ENCODE results near the gene SMURF1. TPM values are rescaled to one million over a fixed set of nuclear protein-coding genes. Genes with fewer than 3 reads are reported as not detected.

SMURF1 gene
- total RNA-seq, 1 experiment from 2014 or later, result 16.7 TPM

GRCh38 chr7:99010281-99010680 lies 133.6 kb downstream of the SMURF1 start:
- Histone ChIP-seq H3K27me3 (ENCODE audit: low read length) (no peaks in the 10 kb centered on the region), H3K4me3 (ENCODE audit: low read length) (no peak overlapping the region), H3K36me3 (ENCODE audit: insufficient read depth, low read length) (peaks cover 34% of the 10 kb centered on the region), H3K27ac (ENCODE audit: low read length) (no peak overlapping the region), H4K20me1 (ENCODE audit: insufficient read depth, low read depth, low read length) (no peaks in the 10 kb centered on the region), H3K9me2 (replicated peaks; ENCODE audit: insufficient read depth, low read length) (no peaks in the 10 kb centered on the region), H2AFZ (ENCODE audit: low read length) (no peak overlapping the region), H3K4me1 (ENCODE audit: low read length) (peaks cover 12% of the 10 kb centered on the region), H3K79me2 (ENCODE audit: low read length) (0 out of 2 replicates have a peak, but pooled peaks cover 3% of the 10 kb centered on the region), H3K4me2 (ENCODE audit: low read depth, low read length, poor library complexity, severe bottlenecking) (no peak overlapping the region), H3K9me3 (ENCODE audit: low read length) (no peaks in the 10 kb centered on the region), H3K9ac (ENCODE audit: low read length) (no peak overlapping the region)
- no peak for DNase-seq

GRCh38 chr7:99008921-99009530 lies 134.9 kb downstream of the SMURF1 start:
- Histone ChIP-seq H3K4me1 (ENCODE audit: low read length) (peaks cover 19% of the 10 kb centered on the region), H2AFZ (ENCODE audit: low read length) (no peak overlapping the region), H4K20me1 (ENCODE audit: insufficient read depth, low read depth, low read length) (no peaks in the 10 kb centered on the region), H3K9me3 (ENCODE audit: low read length) (no peaks in the 10 kb centered on the region), H3K36me3 (ENCODE audit: insufficient read depth, low read length) (peaks cover 40% of the 10 kb centered on the region), H3K4me2 (ENCODE audit: low read depth, low read length, poor library complexity, severe bottlenecking) (no peak overlapping the region), H3K4me3 (ENCODE audit: low read length) (no peak overlapping the region), H3K27me3 (ENCODE audit: low read length) (no peaks in the 10 kb centered on the region), H3K79me2 (ENCODE audit: low read length) (0 out of 2 replicates have a peak, but pooled peaks cover 3% of the 10 kb centered on the region), H3K9ac (ENCODE audit: low read length) (no peak overlapping the region), H3K27ac (ENCODE audit: low read length) (no peak overlapping the region), H3K9me2 (replicated peaks; ENCODE audit: insufficient read depth, low read length) (no peaks in the 10 kb centered on the region)
- DNase-seq, result no peak

- Histone ChIP-seq H3K9me2 (replicated peaks; ENCODE audit: insufficient read depth, low read length) (no peaks in the 10 kb centered on the region), H3K27ac (ENCODE audit: low read length) (no peak overlapping the region), H3K79me2 (ENCODE audit: low read length) (0 out of 2 replicates have a peak, but pooled peaks cover 3% of the 10 kb centered on the region), H3K36me3 (ENCODE audit: insufficient read depth, low read length) (peaks cover 36% of the 10 kb centered on the region), H2AFZ (ENCODE audit: low read length) (no peak overlapping the region), H3K4me1 (ENCODE audit: low read length) (peaks cover 19% of the 10 kb centered on the region), H4K20me1 (ENCODE audit: insufficient read depth, low read depth, low read length) (no peaks in the 10 kb centered on the region), H3K9ac (ENCODE audit: low read length) (no peak overlapping the region), H3K9me3 (ENCODE audit: low read length) (no peaks in the 10 kb centered on the region), H3K4me2 (ENCODE audit: low read depth, low read length, poor library complexity, severe bottlenecking) (no peak overlapping the region), H3K27me3 (ENCODE audit: low read length) (no peaks in the 10 kb centered on the region), H3K4me3 (ENCODE audit: low read length) (no peak overlapping the region)
- DNase-seq, result no peak
These were observed 135.7 kb downstream of the SMURF1 start for GRCh38 chr7:99008181-99008631.

GRCh38 chr7:99006739-99007424 lies 137.0 kb downstream of the SMURF1 start:
- Histone ChIP-seq H3K9ac (ENCODE audit: low read length) (no peak overlapping the region), H3K79me2 (ENCODE audit: low read length) (0 out of 2 replicates have a peak, but pooled peaks cover 3% of the 10 kb centered on the region), H3K36me3 (ENCODE audit: insufficient read depth, low read length) (peaks cover 31% of the 10 kb centered on the region), H3K9me3 (ENCODE audit: low read length) (no peaks in the 10 kb centered on the region), H3K4me2 (ENCODE audit: low read depth, low read length, poor library complexity, severe bottlenecking) (no peak overlapping the region), H2AFZ (ENCODE audit: low read length) (no peak overlapping the region), H3K27me3 (ENCODE audit: low read length) (no peaks in the 10 kb centered on the region), H3K4me1 (ENCODE audit: low read length) (peaks cover 19% of the 10 kb centered on the region), H3K9me2 (replicated peaks; ENCODE audit: insufficient read depth, low read length) (no peaks in the 10 kb centered on the region), H4K20me1 (ENCODE audit: insufficient read depth, low read depth, low read length) (no peaks in the 10 kb centered on the region), H3K4me3 (ENCODE audit: low read length) (no peak overlapping the region), H3K27ac (ENCODE audit: low read length) (no peak overlapping the region)
- no peak for DNase-seq

- peak overlapping the region; percentile 63 for H3K4me2 ChIP-seq (ENCODE audit: low read depth, low read length, poor library complexity, severe bottlenecking)
- no peaks in the 10 kb centered on the region for H4K20me1 ChIP-seq (ENCODE audit: insufficient read depth, low read depth, low read length)
- H3K79me2 ChIP-seq (ENCODE audit: low read length), result 0 out of 2 replicates have a peak, but pooled peaks cover 3% of the 10 kb centered on the region
- no peaks in the 10 kb centered on the region for H3K27me3 ChIP-seq (ENCODE audit: low read length)
- peak overlapping the region; percentile 81 for H3K27ac ChIP-seq (ENCODE audit: low read length)
- H3K9ac ChIP-seq (ENCODE audit: low read length), result peak overlapping the region; percentile 53
- no peaks in the 10 kb centered on the region for H3K9me3 ChIP-seq (ENCODE audit: low read length)
- peak overlapping the region; percentile 40; the same call in 1 of the 2 replicates for H3K4me3 ChIP-seq (ENCODE audit: low read length)
- H2AFZ ChIP-seq (ENCODE audit: low read length), result no peak overlapping the region
- H3K4me1 ChIP-seq (ENCODE audit: low read length), result peaks cover 19% of the 10 kb centered on the region
- peaks cover 35% of the 10 kb centered on the region for H3K36me3 ChIP-seq (ENCODE audit: insufficient read depth, low read length)
- H3K9me2 ChIP-seq (replicated peaks; ENCODE audit: insufficient read depth, low read length), result no peaks in the 10 kb centered on the region
- peak; percentile 90 for DNase-seq
These were observed 138.1 kb downstream of the SMURF1 start for GRCh38 chr7:99005776-99006175.

- no peaks in the 10 kb centered on the region for H4K20me1 ChIP-seq (ENCODE audit: insufficient read depth, low read depth, low read length)
- 0 out of 2 replicates have a peak, but pooled peaks cover 3% of the 10 kb centered on the region for H3K79me2 ChIP-seq (ENCODE audit: low read length)
- H3K9me2 ChIP-seq (replicated peaks; ENCODE audit: insufficient read depth, low read length), result no peaks in the 10 kb centered on the region
- H3K4me1 ChIP-seq (ENCODE audit: low read length), result peaks cover 19% of the 10 kb centered on the region
- no peaks in the 10 kb centered on the region for H3K27me3 ChIP-seq (ENCODE audit: low read length)
- peak overlapping the region; percentile 40; the same call in 1 of the 2 replicates for H3K4me3 ChIP-seq (ENCODE audit: low read length)
- no peak overlapping the region for H2AFZ ChIP-seq (ENCODE audit: low read length)
- no peaks in the 10 kb centered on the region for H3K9me3 ChIP-seq (ENCODE audit: low read length)
- H3K4me2 ChIP-seq (ENCODE audit: low read depth, low read length, poor library complexity, severe bottlenecking), result peak overlapping the region; percentile 63
- H3K27ac ChIP-seq (ENCODE audit: low read length), result peak overlapping the region; percentile 81
- DNase-seq, result no peak
- peak overlapping the region; percentile 53 for H3K9ac ChIP-seq (ENCODE audit: low read length)
- peaks cover 37% of the 10 kb centered on the region for H3K36me3 ChIP-seq (ENCODE audit: insufficient read depth, low read length)
These were observed 139.0 kb downstream of the SMURF1 start for GRCh38 chr7:99004781-99005500.

- H3K4me2 ChIP-seq (ENCODE audit: low read depth, low read length, poor library complexity, severe bottlenecking), result no peak overlapping the region
- peaks cover 37% of the 10 kb centered on the region for H3K36me3 ChIP-seq (ENCODE audit: insufficient read depth, low read length)
- H3K27ac ChIP-seq (ENCODE audit: low read length), result no peak overlapping the region
- no peak overlapping the region for H2AFZ ChIP-seq (ENCODE audit: low read length)
- no peak overlapping the region for H3K9ac ChIP-seq (ENCODE audit: low read length)
- no peak overlapping the region for H3K4me3 ChIP-seq (ENCODE audit: low read length)
- H4K20me1 ChIP-seq (ENCODE audit: insufficient read depth, low read depth, low read length), result no peaks in the 10 kb centered on the region
- peaks cover 19% of the 10 kb centered on the region for H3K4me1 ChIP-seq (ENCODE audit: low read length)
- no peak for DNase-seq
- no peaks in the 10 kb centered on the region for H3K27me3 ChIP-seq (ENCODE audit: low read length)
- H3K9me3 ChIP-seq (ENCODE audit: low read length), result no peaks in the 10 kb centered on the region
- no peaks in the 10 kb centered on the region for H3K9me2 ChIP-seq (replicated peaks; ENCODE audit: insufficient read depth, low read length)
- 0 out of 2 replicates have a peak, but pooled peaks cover 3% of the 10 kb centered on the region for H3K79me2 ChIP-seq (ENCODE audit: low read length)
These were observed 139.7 kb downstream of the SMURF1 start for GRCh38 chr7:99004216-99004615.

- Histone ChIP-seq H3K9me3 (ENCODE audit: low read length) (no peaks in the 10 kb centered on the region), H3K4me1 (ENCODE audit: low read length) (peaks cover 19% of the 10 kb centered on the region), H3K9ac (ENCODE audit: low read length) (no peak overlapping the region), H3K4me3 (ENCODE audit: low read length) (no peak overlapping the region), H2AFZ (ENCODE audit: low read length) (no peak overlapping the region), H3K27me3 (ENCODE audit: low read length) (no peaks in the 10 kb centered on the region), H3K36me3 (ENCODE audit: insufficient read depth, low read length) (peaks cover 37% of the 10 kb centered on the region), H3K9me2 (replicated peaks; ENCODE audit: insufficient read depth, low read length) (no peaks in the 10 kb centered on the region), H3K4me2 (ENCODE audit: low read depth, low read length, poor library complexity, severe bottlenecking) (no peak overlapping the region), H3K79me2 (ENCODE audit: low read length) (0 out of 2 replicates have a peak, but pooled peaks cover 3% of the 10 kb centered on the region), H3K27ac (ENCODE audit: low read length) (no peak overlapping the region), H4K20me1 (ENCODE audit: insufficient read depth, low read depth, low read length) (no peaks in the 10 kb centered on the region)
- DNase-seq, result no peak
These were observed 140.5 kb downstream of the SMURF1 start for GRCh38 chr7:99003419-99003818.

Data from Karpas-422 (cell line).